IMR-90 (cell line): ENCODE data around the gene AHSA1.

ENCODE experiments used
- MAFK ChIP-seq: IDR thresholded peaks from 2 replicates; pipeline ENCODE4 v1.6.1; 2012; ENCODE audit warnings: low read depth, low read length, improper control_type of control experiment
- POLR2A ChIP-seq: IDR thresholded peaks from 2 replicates; pipeline ENCODE4 v1.6.1; 2012; ENCODE audit warnings: mild to moderate bottlenecking, low read depth, low read length
- RAD21 ChIP-seq: IDR thresholded peaks from 2 replicates; pipeline ENCODE4 v1.6.1; 2012; ENCODE audit warnings: low read length, improper control_type of control experiment
- TF ChIP-seq, protein P1 (sequence below): conservative IDR thresholded peaks from 2 replicates; pipeline ENCODE4 v1.5.1; 2012; ENCODE audit warnings: mild to moderate bottlenecking, low read depth, low read length, improper control_type of control experiment

DNA sequence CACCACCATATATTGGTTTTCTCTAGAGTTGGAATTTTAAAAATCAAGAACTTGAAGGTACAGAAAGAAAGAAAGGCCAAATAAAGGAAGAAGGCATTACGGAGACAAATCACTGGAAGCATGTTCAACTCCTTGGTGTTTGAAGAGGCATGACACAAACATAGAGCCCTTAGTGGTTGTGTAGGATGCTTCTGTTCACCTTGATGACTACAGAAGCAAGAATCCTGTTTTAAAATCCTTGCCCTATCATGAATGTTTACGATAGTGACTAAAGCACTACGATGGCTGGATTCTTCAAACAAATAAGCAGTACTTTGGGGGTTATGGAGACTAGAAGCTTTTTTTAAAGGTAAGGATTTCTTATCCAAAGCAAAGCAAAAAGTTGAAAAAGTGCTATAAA is 51.0 kb downstream of the AHSA1 start:
- TF ChIP-seq RAD21 (no peak), MAFK (no peak), POLR2A (no peak)
- TF ChIP-seq, protein P1, sequence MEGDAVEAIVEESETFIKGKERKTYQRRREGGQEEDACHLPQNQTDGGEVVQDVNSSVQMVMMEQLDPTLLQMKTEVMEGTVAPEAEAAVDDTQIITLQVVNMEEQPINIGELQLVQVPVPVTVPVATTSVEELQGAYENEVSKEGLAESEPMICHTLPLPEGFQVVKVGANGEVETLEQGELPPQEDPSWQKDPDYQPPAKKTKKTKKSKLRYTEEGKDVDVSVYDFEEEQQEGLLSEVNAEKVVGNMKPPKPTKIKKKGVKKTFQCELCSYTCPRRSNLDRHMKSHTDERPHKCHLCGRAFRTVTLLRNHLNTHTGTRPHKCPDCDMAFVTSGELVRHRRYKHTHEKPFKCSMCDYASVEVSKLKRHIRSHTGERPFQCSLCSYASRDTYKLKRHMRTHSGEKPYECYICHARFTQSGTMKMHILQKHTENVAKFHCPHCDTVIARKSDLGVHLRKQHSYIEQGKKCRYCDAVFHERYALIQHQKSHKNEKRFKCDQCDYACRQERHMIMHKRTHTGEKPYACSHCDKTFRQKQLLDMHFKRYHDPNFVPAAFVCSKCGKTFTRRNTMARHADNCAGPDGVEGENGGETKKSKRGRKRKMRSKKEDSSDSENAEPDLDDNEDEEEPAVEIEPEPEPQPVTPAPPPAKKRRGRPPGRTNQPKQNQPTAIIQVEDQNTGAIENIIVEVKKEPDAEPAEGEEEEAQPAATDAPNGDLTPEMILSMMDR = no peak
